GM12878 (cell line): Measurements from ENCODE around the gene NPHS1. TPM values are rescaled to one million over a fixed set of nuclear protein-coding genes. Genes with fewer than 3 reads are reported as not detected.
A peak's percentile ranks its signal among the peaks of the same experiment; 100 is the strongest.

ENCODE experiments used
- ATAC-seq: fragments of 200-7000 bp; cut with Tn5 transposase; 3 replicates; pipeline ENCODE4 v1.9.1; 2020; ENCODE audit warnings: mild to moderate bottlenecking, moderate library complexity
- BruUV-seq: library from RNA; stranded (reverse); fragments of 400-500 nt; replicated peaks from 2 replicates; lab custom pipeline; 2021; lab: Mats Ljungman, UMichigan
- CTCF ChIA-PET: fragments of 300-600 bp; sonication (Branson Sonifier 250); formaldehyde crosslinking; extraction: SDS; loops from one replicate; lab custom pipeline; 2021; ENCODE audit warnings: inconsistent platforms; lab: Yijun Ruan, JAX
- POLR2A ChIA-PET: fragments of 350-600 bp; formaldehyde crosslinking; extraction: SDS; loops from one replicate; lab custom pipeline; 2021; ENCODE audit warnings: inconsistent platforms; lab: Charles Lee
- RAD21 ChIA-PET: fragments of 300-600 bp; sonication (Branson Sonifier 250); formaldehyde crosslinking; loops from one replicate; lab custom pipeline; 2023; ENCODE audit warnings: antibody characterized with exemption; ENCODE audit not compliant: unreplicated experiment; lab: Charles Lee
- SMC1A ChIA-PET: fragments of 300-600 bp; sonication (Branson Sonifier 250); formaldehyde crosslinking; loops from one replicate; lab custom pipeline; 2023; ENCODE audit not compliant: unreplicated experiment, uncharacterized antibody; lab: Charles Lee
- DNase-seq: peaks from one replicate; pipeline ENCODE4 v3.0.0-alpha.2; 2011; ENCODE audit warnings: low read depth, low spot score
- FAIRE-seq: peaks from 3 replicates; lab custom pipeline; 2011; peaks lifted over from hg19 to GRCh38; lab: Jason Lieb, UNC
- H2AFZ ChIP-seq: 2 replicates; pipeline ENCODE4 v1.6.0; 2011; ENCODE audit warnings: low read depth, low read length, control low read depth; ENCODE audit not compliant: control insufficient read depth
- H3K27ac ChIP-seq: 2 replicates; pipeline ENCODE4 v1.5.1; 2011; ENCODE audit warnings: control low read depth; ENCODE audit not compliant: control insufficient read depth, insufficient read depth
- H3K27me3 ChIP-seq, 2 experiments: replicated peaks in 1 of 2; 2 replicates each; pipeline versions ENCODE4 v1.6.0 to v1.6.1; 2011; ENCODE audit warnings: low read length in 1 of 2; ENCODE audit not compliant: control insufficient read depth in 2 of 2, insufficient read depth in 2 of 2
- H3K36me3 ChIP-seq, 2 experiments: 2 replicates each; pipeline ENCODE4 v1.5.1; 2011; ENCODE audit warnings: low read length in 1 of 2; ENCODE audit not compliant: control insufficient read depth in 2 of 2, insufficient read depth in 2 of 2
- H3K4me1 ChIP-seq: 2 replicates; pipeline ENCODE4 v1.6.1; 2011; ENCODE audit warnings: mild to moderate bottlenecking, low read length, moderate library complexity, mixed read lengths; ENCODE audit not compliant: control insufficient read depth, insufficient read depth
- H3K4me2 ChIP-seq: 2 replicates; pipeline ENCODE4 v1.6.0; 2011; ENCODE audit warnings: control low read depth; ENCODE audit not compliant: control insufficient read depth, insufficient read depth
- H3K4me3 ChIP-seq: fragments of 200-600 bp; sonication (generic); 2 replicates; pipeline ENCODE4 v1.5.1; 2016
- H3K79me2 ChIP-seq: 2 replicates; pipeline ENCODE4 v1.6.0; 2011; ENCODE audit warnings: low read length; ENCODE audit not compliant: control insufficient read depth, insufficient read depth
- H3K9ac ChIP-seq: 2 replicates; pipeline ENCODE4 v1.8.0; 2011; ENCODE audit warnings: low read length, control low read depth, mixed read lengths; ENCODE audit not compliant: control insufficient read depth, insufficient read depth
- H3K9me3 ChIP-seq: replicated peaks from 3 replicates; pipeline ENCODE4 v1.5.1; 2011; ENCODE audit warnings: mild to moderate bottlenecking, low read length; ENCODE audit not compliant: control insufficient read depth, insufficient read depth
- H4K20me1 ChIP-seq: 2 replicates; pipeline ENCODE4 v1.6.0; 2011; ENCODE audit not compliant: control insufficient read depth, insufficient read depth
- DPF2 ChIP-seq: fragments of 450-650 bp; IDR thresholded peaks from 2 replicates; pipeline ENCODE4 v1.6.1; 2017; ENCODE audit warnings: mild to moderate bottlenecking
- EGR1 ChIP-seq, 2 experiments: IDR thresholded peaks; 1 replicate in 1 of 2; 2 replicates in 1 of 2; pipeline ENCODE4 v1.6.1; 2011 to 2012; ENCODE audit warnings: low read depth in 2 of 2, low read length in 2 of 2, borderline replicate concordance in 1 of 2, mild to moderate bottlenecking in 1 of 2, moderate library complexity in 1 of 2
- IKZF1 ChIP-seq: fragments of 450-650 bp; conservative IDR thresholded peaks from 2 replicates; pipeline ENCODE4 v1.6.1; 2017; ENCODE audit warnings: antibody characterized with exemption, mild to moderate bottlenecking
- NR2F1 ChIP-seq: fragments of 450-650 bp; conservative IDR thresholded peaks from 2 replicates; pipeline ENCODE4 v1.6.1; 2017; ENCODE audit warnings: mild to moderate bottlenecking
- WGBS: methylation state at CpG from one replicate; pipeline ENCODE4 v1.1.6; 2016; ENCODE audit warnings: low lambda C conversion rate; ENCODE audit not compliant: insufficient replicate concordance, insufficient coverage; ENCODE audit errors: missing lambda C conversion rate; 5-methylcytosine and 5-hydroxymethylcytosine counted together
- in situ Hi-C: fragments of 300-500 bp; cut with MboI; formaldehyde crosslinking; loops from 9 replicates; pipeline ENCODE4 v1.14.3; 2018; ENCODE audit warnings: mixed read lengths
- intact Hi-C: fragments of 100-400 bp; cut with micrococcal nuclease; formaldehyde crosslinking; loops from one replicate; pipeline ENCODE4 v1.14.2; 2022; ENCODE audit not compliant: unreplicated experiment
- polyA plus RNA-seq, 11 experiments: library from polyadenylated mRNA; depleted of rRNA in 4 of 11; unstranded in 6 of 11; stranded (reverse) in 5 of 11; fragments of >200 nt; fragmentation: Nextera tagmentation in 4 of 11; fragmentation: Illumina TruSeq in 1 of 11; extraction: Ambion mirVana in 4 of 11; extraction: Trizol in 1 of 11; gene quantifications; 1 replicate in 1 of 11; 2 replicates in 10 of 11; pipeline versions ENCODE4 v1.2.1 to v1.2.3, GENCODE V29; 2011 to 2016; ENCODE audit warnings: inconsistent platforms in 2 of 11, missing spikeins in 2 of 11, low read depth in 1 of 11
- total RNA-seq, 4 experiments: library from RNA; depleted of rRNA in 3 of 4; stranded (reverse); fragments of >200 nt in 3 of 4; fragmentation: Illumina TruSeq in 1 of 4; extraction: Trizol in 1 of 4; gene quantifications; 2 replicates each; pipeline versions ENCODE4 v1.2.1 to v1.2.3, GENCODE V29; 2013 to 2021
- TF ChIP-seq, protein P1 (sequence below): fragments of 150-350 bp; IDR thresholded peaks from 2 replicates; pipeline ENCODE4 v1.6.1; 2016; ENCODE audit warnings: low read depth, low read length
- TF ChIP-seq, protein P2 (sequence below): IDR thresholded peaks from 2 replicates; pipeline ENCODE4 v1.6.1; 2011; ENCODE audit warnings: mild to moderate bottlenecking, low read depth, low read length, moderate library complexity; ENCODE audit not compliant: insufficient replicate concordance

NPHS1 gene
- total and polyA plus RNA-seq, 10 of the 15 experiments (the other 5 are each of a cell fraction or from before 2014, with no cell fraction given) = not detected

DNA sequence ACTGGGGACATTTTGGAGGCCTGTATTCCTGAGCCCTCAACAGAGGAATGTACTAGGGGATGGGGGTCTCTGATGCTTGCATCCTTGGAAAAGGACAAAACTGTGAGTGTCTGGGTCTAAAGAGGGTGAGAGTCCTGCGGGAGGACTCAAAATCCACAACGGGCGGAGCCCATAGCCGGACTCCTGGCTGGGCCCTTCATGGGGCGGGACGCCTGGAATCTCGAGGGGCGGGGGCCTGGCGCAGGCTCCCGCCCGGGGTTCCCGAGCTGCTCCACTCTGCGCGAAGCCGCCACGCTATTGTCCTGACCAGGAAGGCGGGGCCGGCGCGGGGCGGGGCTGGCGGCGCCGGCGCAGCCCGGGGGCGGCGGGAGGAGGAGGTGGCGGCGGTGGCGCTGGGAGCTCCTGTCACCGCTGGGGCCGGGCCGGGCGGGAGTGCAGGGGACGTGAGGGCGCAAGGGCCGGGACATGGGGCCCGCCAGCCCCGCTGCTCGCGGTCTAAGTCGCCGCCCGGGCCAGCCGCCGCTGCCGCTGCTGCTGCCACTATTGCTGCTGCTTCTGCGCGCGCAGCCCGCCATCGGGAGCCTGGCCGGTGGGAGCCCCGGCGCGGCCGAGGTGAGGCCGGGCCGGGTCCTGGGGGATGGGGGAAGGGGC is 16.0 kb upstream of the NPHS1 start, which contains the start of gene APLP1:
Gene APLP1, plus strand, starts transcription at position 403 of the 651 bp plus-strand sequence. Its CDS starts 63 bp downstream, at position 466.
- H4K20me1 ChIP-seq = no peaks in the 10 kb centered on the region
- H3K36me3 ChIP-seq = no peaks in the 10 kb centered on the region
- SMC1A ChIA-PET = no interaction called here
- H3K9me3 ChIP-seq = no peaks in the 10 kb centered on the region
- peak; percentile 88 for ATAC-seq
- CTCF ChIA-PET = interaction anchor here (1.1 kb wide), 1 partner anchor 11 kb away, joined by 3 read pairs; no protein-coding TSS in a partner anchor
- POLR2A ChIA-PET = interaction anchor here (0.6 kb wide), 1 partner anchor 106 kb away, joined by 6 read pairs; no protein-coding TSS in a partner anchor
- no TSS peak for BruUV-seq
- DNase-seq = no peak
- RAD21 ChIA-PET = interaction anchor here (1.5 kb wide), 1 partner anchor 63 kb away, joined by 6 read pairs; no protein-coding TSS in a partner anchor
- H3K27ac ChIP-seq = no peak within 1 kb of the TSS
- H3K27me3 ChIP-seq = peaks cover 2 to 4% of the 10 kb centered on the region in 2 experiments; a peak in 1 of 4 replicates
- WGBS = 2% methylated on average over 18 of the region's 60 CpGs
- H2AFZ ChIP-seq = no peak within 1 kb of the TSS
- in situ Hi-C loops (no loop called here), intact Hi-C loops (no loop called here)
- H3K4me3 ChIP-seq = peak within 1 kb of the TSS; percentile 51; the same call in 1 of the 2 replicates
- H3K9ac ChIP-seq = no peak within 1 kb of the TSS
- TF ChIP-seq, protein P1, sequence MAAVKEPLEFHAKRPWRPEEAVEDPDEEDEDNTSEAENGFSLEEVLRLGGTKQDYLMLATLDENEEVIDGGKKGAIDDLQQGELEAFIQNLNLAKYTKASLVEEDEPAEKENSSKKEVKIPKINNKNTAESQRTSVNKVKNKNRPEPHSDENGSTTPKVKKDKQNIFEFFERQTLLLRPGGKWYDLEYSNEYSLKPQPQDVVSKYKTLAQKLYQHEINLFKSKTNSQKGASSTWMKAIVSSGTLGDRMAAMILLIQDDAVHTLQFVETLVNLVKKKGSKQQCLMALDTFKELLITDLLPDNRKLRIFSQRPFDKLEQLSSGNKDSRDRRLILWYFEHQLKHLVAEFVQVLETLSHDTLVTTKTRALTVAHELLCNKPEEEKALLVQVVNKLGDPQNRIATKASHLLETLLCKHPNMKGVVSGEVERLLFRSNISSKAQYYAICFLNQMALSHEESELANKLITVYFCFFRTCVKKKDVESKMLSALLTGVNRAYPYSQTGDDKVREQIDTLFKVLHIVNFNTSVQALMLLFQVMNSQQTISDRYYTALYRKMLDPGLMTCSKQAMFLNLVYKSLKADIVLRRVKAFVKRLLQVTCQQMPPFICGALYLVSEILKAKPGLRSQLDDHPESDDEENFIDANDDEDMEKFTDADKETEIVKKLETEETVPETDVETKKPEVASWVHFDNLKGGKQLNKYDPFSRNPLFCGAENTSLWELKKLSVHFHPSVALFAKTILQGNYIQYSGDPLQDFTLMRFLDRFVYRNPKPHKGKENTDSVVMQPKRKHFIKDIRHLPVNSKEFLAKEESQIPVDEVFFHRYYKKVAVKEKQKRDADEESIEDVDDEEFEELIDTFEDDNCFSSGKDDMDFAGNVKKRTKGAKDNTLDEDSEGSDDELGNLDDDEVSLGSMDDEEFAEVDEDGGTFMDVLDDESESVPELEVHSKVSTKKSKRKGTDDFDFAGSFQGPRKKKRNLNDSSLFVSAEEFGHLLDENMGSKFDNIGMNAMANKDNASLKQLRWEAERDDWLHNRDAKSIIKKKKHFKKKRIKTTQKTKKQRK = no peak
- TF ChIP-seq, protein P2, sequence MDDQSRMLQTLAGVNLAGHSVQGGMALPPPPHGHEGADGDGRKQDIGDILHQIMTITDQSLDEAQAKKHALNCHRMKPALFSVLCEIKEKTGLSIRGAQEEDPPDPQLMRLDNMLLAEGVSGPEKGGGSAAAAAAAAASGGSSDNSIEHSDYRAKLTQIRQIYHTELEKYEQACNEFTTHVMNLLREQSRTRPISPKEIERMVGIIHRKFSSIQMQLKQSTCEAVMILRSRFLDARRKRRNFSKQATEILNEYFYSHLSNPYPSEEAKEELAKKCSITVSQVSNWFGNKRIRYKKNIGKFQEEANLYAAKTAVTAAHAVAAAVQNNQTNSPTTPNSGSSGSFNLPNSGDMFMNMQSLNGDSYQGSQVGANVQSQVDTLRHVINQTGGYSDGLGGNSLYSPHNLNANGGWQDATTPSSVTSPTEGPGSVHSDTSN = no peak
- TF ChIP-seq DPF2 (peak; percentile 19; the same call in 1 of the 2 replicates), IKZF1 (0 out of 2 replicates have a peak, but pooled peaks have one; percentile 17), EGR1 (IDR thresholded peaks at IDR 0.05; ENCODE audit: borderline replicate concordance in 1 of 2, low read depth in 2 of 2, low read length in 2 of 2) (peak in 1 of 2 experiments; percentile 81; a peak in 2 of 3 replicates), NR2F1 (0 out of 2 replicates have a peak, but pooled peaks have one; percentile 19)
- FAIRE-seq = no peak
- peak within 1 kb of the TSS; percentile 55 for H3K4me2 ChIP-seq
- peaks cover 13% of the 10 kb centered on the region for H3K4me1 ChIP-seq
- no peaks in the 10 kb centered on the region for H3K79me2 ChIP-seq
